SK-N-SH (cell line): Measurements from ENCODE around the gene CHKB.

Experiments used
- FOXM1 ChIP-seq: IDR thresholded peaks from 2 replicates; pipeline ENCODE4 v1.4.0; 2012; ENCODE audit warnings: low read depth, mild to moderate bottlenecking
- RAD21 ChIP-seq: IDR thresholded peaks from 2 replicates; pipeline ENCODE4 v1.6.1; 2012; ENCODE audit warnings: mild to moderate bottlenecking, low read length
- TF ChIP-seq, protein P1 (sequence below): fragments of 200-600 bp; sonication (generic); IDR thresholded peaks from 2 replicates; pipeline ENCODE4 v1.6.1; 2017; ENCODE audit warnings: antibody characterized with exemption, mild to moderate bottlenecking, moderate library complexity

DNA sequence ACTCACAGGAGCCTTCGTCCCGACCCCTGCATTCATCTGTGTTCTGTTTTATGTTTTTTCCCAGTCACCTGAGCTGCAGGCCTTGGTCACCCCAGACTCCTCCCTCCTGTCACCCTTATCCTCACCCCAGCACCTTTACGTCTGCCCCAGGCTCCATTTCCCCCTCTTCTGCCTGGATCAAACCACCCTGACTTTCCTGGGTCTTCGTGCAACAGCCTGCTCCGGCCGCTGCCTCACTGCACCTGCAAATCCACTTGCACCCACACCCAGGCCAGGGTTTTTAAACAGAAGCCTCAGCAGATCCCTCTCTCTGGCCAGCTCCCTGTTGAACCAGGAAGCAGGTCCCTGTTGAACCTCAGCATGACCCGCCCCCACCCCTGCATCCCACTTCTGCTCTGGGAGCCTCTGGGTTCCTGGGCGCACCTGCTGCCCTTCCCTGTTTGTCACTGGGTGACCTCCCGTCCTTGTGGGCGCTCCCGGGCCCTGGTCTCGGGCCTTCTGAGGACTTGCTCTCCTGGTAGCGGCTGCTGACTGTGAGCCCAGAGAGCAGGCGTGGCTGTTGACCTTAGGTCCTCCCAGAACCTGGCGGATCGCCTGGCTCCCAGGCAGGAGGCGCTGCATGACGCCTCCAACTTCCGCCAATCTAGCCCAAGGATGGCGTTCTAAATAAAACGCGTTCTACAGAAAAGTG, 30.8 kb upstream of the CHKB start:
- TF ChIP-seq, protein P1, sequence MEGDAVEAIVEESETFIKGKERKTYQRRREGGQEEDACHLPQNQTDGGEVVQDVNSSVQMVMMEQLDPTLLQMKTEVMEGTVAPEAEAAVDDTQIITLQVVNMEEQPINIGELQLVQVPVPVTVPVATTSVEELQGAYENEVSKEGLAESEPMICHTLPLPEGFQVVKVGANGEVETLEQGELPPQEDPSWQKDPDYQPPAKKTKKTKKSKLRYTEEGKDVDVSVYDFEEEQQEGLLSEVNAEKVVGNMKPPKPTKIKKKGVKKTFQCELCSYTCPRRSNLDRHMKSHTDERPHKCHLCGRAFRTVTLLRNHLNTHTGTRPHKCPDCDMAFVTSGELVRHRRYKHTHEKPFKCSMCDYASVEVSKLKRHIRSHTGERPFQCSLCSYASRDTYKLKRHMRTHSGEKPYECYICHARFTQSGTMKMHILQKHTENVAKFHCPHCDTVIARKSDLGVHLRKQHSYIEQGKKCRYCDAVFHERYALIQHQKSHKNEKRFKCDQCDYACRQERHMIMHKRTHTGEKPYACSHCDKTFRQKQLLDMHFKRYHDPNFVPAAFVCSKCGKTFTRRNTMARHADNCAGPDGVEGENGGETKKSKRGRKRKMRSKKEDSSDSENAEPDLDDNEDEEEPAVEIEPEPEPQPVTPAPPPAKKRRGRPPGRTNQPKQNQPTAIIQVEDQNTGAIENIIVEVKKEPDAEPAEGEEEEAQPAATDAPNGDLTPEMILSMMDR: no peak
- TF ChIP-seq RAD21 (no peak), FOXM1 (no peak)
